ENCODE measurements around the gene TMEM203. TPM values are rescaled to one million over a fixed set of nuclear protein-coding genes. Genes with fewer than 3 reads are reported as not detected.

TMEM203 gene
- total RNA-seq, 1 experiment from 2014 or later, result 50.6 TPM

DNA sequence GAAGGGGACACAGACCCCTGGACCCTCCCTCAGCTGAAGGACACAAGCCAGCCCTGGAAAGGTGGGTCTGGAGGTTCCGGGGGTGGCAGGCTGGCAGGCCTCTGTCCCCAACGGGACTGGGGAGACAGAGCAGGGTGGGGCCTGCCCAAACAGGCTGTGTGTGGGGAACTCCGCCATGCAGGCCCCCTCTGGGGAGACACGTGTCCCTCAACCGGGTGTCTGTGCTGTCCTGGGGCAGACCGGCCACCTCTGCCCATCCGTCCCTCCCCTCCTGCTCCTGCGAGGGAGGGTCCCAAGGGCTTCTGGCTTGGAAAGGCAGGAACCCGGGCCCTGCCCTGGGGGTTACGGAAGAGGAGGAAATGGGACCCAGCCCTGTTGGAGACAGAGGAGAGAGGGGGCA lies 26.7 kb upstream of the TMEM203 start:
- peaks cover 13% of the 10 kb centered on the region for H3K4me1 Mint-ChIP-seq
- H3K27me3 Mint-ChIP-seq (ENCODE audit: low read depth), result no peaks in the 10 kb centered on the region
- DNase-seq (ENCODE audit: low spot score) (no peak), ATAC-seq (no peak)
- TF ChIP-seq, protein P1, sequence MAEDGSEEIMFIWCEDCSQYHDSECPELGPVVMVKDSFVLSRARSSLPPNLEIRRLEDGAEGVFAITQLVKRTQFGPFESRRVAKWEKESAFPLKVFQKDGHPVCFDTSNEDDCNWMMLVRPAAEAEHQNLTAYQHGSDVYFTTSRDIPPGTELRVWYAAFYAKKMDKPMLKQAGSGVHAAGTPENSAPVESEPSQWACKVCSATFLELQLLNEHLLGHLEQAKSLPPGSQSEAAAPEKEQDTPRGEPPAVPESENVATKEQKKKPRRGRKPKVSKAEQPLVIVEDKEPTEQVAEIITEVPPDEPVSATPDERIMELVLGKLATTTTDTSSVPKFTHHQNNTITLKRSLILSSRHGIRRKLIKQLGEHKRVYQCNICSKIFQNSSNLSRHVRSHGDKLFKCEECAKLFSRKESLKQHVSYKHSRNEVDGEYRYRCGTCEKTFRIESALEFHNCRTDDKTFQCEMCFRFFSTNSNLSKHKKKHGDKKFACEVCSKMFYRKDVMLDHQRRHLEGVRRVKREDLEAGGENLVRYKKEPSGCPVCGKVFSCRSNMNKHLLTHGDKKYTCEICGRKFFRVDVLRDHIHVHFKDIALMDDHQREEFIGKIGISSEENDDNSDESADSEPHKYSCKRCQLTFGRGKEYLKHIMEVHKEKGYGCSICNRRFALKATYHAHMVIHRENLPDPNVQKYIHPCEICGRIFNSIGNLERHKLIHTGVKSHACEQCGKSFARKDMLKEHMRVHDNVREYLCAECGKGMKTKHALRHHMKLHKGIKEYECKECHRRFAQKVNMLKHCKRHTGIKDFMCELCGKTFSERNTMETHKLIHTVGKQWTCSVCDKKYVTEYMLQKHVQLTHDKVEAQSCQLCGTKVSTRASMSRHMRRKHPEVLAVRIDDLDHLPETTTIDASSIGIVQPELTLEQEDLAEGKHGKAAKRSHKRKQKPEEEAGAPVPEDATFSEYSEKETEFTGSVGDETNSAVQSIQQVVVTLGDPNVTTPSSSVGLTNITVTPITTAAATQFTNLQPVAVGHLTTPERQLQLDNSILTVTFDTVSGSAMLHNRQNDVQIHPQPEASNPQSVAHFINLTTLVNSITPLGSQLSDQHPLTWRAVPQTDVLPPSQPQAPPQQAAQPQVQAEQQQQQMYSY (CRISPR knock-in tag; IDR thresholded peaks at IDR 0.05), result no peak
- TF ChIP-seq JUN (CRISPR knock-in tag; IDR thresholded peaks at IDR 0.05) (no peak), CREB1 (CRISPR knock-in tag; IDR thresholded peaks at IDR 0.05) (no peak), ZNF232 (CRISPR knock-in tag; IDR thresholded peaks at IDR 0.05) (no peak), MXD4 (CRISPR knock-in tag; IDR thresholded peaks at IDR 0.05; ENCODE audit: borderline replicate concordance) (no peak)
- TF ChIP-seq, protein P2, sequence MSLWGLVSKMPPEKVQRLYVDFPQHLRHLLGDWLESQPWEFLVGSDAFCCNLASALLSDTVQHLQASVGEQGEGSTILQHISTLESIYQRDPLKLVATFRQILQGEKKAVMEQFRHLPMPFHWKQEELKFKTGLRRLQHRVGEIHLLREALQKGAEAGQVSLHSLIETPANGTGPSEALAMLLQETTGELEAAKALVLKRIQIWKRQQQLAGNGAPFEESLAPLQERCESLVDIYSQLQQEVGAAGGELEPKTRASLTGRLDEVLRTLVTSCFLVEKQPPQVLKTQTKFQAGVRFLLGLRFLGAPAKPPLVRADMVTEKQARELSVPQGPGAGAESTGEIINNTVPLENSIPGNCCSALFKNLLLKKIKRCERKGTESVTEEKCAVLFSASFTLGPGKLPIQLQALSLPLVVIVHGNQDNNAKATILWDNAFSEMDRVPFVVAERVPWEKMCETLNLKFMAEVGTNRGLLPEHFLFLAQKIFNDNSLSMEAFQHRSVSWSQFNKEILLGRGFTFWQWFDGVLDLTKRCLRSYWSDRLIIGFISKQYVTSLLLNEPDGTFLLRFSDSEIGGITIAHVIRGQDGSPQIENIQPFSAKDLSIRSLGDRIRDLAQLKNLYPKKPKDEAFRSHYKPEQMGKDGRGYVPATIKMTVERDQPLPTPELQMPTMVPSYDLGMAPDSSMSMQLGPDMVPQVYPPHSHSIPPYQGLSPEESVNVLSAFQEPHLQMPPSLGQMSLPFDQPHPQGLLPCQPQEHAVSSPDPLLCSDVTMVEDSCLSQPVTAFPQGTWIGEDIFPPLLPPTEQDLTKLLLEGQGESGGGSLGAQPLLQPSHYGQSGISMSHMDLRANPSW (CRISPR knock-in tag; conservative IDR thresholded peaks at IDR 0.05; ENCODE audit: low read depth), result no peak
- TF ChIP-seq, protein P3, sequence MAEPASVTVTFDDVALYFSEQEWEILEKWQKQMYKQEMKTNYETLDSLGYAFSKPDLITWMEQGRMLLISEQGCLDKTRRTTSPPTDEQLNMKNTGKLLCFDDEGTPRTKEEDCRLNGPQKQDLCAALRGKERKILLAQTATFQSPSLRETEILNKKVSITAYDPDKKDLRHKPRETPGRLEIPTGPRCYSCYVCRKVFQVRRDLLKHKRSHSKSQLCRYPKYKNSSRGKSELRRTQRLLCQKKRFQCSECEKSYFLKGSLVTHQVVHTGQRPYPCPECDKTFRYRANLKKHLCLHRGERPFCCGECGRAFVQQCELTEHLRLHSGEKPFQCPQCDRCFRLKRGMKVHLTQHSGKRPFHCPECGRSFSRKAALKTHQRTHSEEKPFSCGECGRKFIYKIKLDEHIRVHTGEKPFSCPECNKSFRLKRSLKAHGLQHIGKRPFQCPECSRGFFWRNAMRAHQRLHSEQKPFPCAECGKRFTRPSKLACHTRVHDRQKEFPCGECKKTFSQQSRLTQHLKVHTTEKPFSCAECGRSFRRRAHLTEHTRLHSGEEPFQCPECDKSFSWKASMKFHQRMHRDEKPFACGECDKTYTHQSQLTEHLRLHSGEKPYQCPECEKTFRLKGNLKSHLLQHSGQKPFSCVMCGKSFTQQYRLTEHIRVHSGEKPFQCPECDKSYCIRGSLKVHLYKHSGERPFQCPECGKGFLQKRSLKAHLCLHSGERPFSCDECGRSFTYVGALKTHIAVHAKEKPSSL (CRISPR knock-in tag; conservative IDR thresholded peaks at IDR 0.05), result no peak
- TF ChIP-seq, protein P4, sequence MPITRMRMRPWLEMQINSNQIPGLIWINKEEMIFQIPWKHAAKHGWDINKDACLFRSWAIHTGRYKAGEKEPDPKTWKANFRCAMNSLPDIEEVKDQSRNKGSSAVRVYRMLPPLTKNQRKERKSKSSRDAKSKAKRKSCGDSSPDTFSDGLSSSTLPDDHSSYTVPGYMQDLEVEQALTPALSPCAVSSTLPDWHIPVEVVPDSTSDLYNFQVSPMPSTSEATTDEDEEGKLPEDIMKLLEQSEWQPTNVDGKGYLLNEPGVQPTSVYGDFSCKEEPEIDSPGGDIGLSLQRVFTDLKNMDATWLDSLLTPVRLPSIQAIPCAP (CRISPR knock-in tag; IDR thresholded peaks at IDR 0.05), result no peak
- TF ChIP-seq, protein P5, sequence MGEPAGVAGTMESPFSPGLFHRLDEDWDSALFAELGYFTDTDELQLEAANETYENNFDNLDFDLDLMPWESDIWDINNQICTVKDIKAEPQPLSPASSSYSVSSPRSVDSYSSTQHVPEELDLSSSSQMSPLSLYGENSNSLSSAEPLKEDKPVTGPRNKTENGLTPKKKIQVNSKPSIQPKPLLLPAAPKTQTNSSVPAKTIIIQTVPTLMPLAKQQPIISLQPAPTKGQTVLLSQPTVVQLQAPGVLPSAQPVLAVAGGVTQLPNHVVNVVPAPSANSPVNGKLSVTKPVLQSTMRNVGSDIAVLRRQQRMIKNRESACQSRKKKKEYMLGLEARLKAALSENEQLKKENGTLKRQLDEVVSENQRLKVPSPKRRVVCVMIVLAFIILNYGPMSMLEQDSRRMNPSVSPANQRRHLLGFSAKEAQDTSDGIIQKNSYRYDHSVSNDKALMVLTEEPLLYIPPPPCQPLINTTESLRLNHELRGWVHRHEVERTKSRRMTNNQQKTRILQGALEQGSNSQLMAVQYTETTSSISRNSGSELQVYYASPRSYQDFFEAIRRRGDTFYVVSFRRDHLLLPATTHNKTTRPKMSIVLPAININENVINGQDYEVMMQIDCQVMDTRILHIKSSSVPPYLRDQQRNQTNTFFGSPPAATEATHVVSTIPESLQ (CRISPR knock-in tag; IDR thresholded peaks at IDR 0.05), result no peak
- H3K27ac Mint-ChIP-seq, result no peak overlapping the region
- CTCF ChIA-PET, result interaction anchor here (1.2 kb wide), 1 partner anchor 186 kb away, joined by 4 read pairs; the partner anchor contains the start of gene NPDC1
- POLR2A ChIA-PET, result no interaction called here
- no peak overlapping the region for H3K4me3 Mint-ChIP-seq
- H3K36me3 Mint-ChIP-seq, result no peaks in the 10 kb centered on the region
- no peaks in the 10 kb centered on the region for H3K9me3 Mint-ChIP-seq

DNA sequence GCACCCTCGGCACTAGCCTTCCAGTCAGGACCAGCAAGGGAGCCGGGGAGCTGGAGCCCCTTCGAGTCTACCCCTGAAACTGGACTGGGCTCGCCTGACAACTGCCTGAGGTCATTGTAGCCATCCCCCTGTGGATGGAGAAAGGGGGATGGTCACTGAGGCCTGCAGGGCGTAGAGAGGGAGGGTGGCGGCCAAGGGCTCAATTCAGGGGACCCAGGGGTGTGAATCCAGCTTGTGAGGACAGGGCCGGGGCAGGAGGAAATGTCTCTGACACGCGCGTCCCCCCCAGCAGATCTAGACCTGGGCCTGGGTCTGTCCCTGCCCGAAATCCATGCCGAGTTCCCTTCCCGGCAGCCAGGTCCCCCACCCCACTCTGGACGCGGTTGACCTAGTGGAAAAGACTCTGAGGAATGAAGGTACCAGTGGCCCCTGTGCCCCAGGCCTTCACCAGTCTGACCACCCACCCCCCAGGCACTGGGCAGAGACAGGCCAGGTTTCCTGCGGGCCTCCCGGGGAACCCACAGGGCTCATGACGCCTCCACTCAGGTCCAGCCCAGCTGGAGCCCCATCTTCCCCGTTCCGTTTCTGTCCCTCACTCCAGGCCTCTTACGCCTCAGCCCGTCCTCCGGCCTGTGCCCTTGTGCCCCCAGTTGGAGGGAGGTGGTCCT lies 26.1 kb upstream of the TMEM203 start:
- ChIA-PET POLR2A (no interaction called here), CTCF (interaction anchor here (1.2 kb wide), 1 partner anchor 185 kb away, joined by 4 read pairs; the partner anchor contains the start of gene NPDC1)
- TF ChIP-seq, protein P6, sequence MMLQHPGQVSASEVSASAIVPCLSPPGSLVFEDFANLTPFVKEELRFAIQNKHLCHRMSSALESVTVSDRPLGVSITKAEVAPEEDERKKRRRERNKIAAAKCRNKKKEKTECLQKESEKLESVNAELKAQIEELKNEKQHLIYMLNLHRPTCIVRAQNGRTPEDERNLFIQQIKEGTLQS (CRISPR knock-in tag; conservative IDR thresholded peaks at IDR 0.05), result no peak
- TF ChIP-seq HMGA2 (CRISPR knock-in tag; IDR thresholded peaks at IDR 0.05), result no peak
- no peak for TF ChIP-seq ZNF138 (CRISPR knock-in tag; conservative IDR thresholded peaks at IDR 0.05)
- no peak for TF ChIP-seq GRHL2 (CRISPR knock-in tag; IDR thresholded peaks at IDR 0.05; ENCODE audit: insufficient replicate concordance, severe bottlenecking)
- TF ChIP-seq, protein P7, sequence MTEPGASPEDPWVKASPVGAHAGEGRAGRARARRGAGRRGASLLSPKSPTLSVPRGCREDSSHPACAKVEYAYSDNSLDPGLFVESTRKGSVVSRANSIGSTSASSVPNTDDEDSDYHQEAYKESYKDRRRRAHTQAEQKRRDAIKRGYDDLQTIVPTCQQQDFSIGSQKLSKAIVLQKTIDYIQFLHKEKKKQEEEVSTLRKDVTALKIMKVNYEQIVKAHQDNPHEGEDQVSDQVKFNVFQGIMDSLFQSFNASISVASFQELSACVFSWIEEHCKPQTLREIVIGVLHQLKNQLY (CRISPR knock-in tag; IDR thresholded peaks at IDR 0.05), result no peak
- no peak for TF ChIP-seq CREB1 (CRISPR knock-in tag; IDR thresholded peaks at IDR 0.05)
- ATAC-seq (no peak), DNase-seq (ENCODE audit: low spot score) (no peak)
- Mint-ChIP-seq H3K4me3 (no peak overlapping the region), H3K27ac (no peak overlapping the region), H3K27me3 (ENCODE audit: low read depth) (no peaks in the 10 kb centered on the region), H3K36me3 (no peaks in the 10 kb centered on the region), H3K4me1 (peaks cover 11% of the 10 kb centered on the region), H3K9me3 (no peaks in the 10 kb centered on the region)

Data from WTC11 (cell line).